ENCODE measurements around the gene NTN4.

NTN4 gene

DNA sequence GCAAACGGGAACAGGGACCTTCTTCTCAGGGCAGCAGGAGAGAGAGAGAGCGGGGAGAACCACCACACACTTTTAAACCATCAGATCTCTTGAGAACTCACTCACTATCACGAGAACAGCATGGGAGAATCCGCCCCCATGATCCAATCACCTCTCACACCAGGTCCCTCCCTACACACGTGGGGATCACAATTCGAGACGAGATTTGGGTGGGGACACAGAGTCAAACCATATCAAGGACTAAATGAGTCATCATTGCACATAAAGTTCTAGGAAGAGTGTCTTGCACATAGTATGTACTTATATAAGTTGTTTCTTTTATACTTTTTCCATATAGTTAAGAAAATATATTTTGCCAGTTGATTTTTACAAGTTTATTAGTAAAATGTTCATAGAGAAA lies 17.6 kb upstream of the NTN4 start:
- no peak for TF ChIP-seq ZNF274 (IDR thresholded peaks at IDR 0.05; ENCODE audit: low read depth, low read length)
- H3K4me3 ChIP-seq (ENCODE audit: low read length) = no peak overlapping the region

DNA sequence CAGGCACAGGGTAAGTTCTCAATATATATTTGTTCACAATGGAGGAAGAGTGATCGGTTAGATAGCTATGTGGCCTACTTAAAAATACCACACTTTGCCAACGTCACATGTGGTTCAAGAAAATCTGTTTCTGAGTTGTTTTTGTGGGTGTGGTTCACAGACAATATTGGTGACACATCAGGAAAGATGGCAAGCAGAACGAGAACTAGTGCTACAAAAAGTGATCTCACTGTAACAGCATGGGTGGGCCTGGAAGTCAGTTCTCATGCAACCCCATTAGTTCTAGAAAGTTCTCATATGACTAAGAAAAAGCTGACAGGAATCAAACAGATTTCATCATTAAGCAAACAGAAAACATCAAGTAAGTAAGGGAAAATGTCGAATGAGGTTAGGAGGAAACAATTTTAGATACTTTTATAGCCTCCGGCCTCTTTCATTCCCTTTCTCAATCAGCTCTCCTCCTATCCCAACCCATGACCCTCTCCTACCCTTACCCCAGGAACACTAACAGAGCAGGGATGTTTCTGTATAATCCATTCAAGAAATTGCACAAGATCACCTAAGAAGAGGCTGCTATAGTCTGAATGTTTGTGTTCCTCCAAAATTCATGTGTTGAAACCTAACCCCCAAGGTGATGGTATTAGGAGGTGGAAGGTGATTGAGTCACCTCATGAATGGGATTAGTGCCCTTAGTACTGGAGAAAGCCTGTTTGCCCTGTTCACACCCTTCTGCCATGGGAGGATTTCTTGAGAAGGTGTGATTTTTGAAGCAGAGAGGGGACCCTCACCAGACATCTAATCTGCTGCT lies 15.5 kb upstream of the NTN4 start:
- TF ChIP-seq ZNF274 (IDR thresholded peaks at IDR 0.05; ENCODE audit: low read depth, low read length) = no peak
- H3K4me3 ChIP-seq (ENCODE audit: low read length) = no peak overlapping the region

DNA sequence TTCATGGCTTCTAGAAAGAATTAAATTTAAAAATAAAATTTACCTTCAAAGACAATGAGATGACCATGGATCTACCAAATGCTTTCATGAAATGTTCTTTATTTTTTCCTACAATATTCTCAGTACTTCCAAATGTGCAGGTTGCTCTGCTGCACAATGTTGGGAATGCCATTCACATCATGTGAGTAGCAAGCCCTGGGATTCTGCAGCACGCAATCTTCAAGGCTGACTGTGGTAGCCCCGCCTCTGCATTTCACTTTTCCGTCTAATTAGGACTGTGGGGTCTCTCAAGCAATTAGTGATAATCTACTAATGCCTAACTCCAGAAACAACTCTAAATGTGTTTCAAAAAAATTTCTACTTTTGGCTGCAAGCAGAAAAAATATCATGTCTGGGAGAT lies 13.7 kb upstream of the NTN4 start:
- no peak for TF ChIP-seq ZNF274 (IDR thresholded peaks at IDR 0.05; ENCODE audit: low read depth, low read length)
- H3K4me3 ChIP-seq (ENCODE audit: low read length) = no peak overlapping the region

DNA sequence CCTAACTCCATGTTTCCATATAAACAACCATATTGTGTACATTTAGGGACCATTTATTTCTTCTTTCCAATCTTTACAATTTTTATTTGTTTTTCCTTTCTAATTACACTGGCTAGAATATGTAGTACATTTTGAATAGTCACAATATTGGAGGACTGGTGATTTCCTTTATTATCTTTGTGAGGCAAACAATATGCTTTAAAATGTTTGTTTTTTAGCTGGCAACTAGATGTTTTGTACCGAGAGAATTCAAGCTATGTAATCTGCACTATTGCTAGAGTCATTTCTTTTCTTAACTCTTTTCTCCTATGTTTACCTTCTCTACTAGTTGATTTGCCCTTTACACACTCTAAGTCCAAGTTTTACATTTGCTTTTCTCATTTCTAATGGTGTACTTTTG lies 13.3 kb upstream of the NTN4 start:
- H3K4me3 ChIP-seq (ENCODE audit: low read length) = no peak overlapping the region

DNA sequence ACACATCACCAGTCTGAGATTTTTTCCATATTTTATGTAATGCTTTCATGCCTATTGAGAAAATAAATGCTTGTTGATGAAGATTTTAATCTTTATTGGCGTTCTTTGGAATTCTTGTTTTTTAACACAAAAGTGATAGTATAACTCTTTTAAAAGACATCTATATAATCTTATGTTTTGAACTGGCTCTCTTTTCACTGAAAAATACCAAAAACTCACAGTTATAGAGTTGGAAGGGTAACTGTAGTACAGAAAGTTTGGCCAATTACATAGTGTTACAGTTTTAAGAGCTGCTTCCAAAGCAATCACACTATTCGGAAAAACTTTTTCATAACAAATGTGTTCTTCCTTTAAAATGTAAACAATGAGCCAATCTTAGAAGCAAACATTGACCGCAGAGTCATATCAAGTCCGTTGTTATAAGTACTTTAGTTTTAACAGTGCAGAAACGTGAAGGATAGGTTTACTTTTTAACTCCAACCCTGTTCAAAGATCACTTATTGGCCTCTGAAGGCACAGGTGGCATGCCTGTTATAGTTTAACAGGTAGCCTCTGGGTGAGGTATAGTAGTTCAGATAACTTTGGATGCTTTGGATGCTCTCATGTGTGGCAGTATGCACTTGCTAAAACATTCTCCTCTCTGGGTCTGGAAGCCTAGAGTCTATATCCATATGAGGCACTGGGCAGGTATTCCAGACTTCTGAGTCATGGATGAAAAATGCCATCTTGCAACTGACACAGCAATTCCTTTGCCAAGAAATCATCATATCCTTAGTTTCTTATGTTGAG lies 12.1 kb upstream of the NTN4 start:
- TF ChIP-seq ZNF274 (IDR thresholded peaks at IDR 0.05; ENCODE audit: low read depth, low read length) = no peak
- H3K4me3 ChIP-seq (ENCODE audit: low read length) = no peak overlapping the region

More for the DNA sequence above, 13.3 kb upstream of the NTN4 start:
- no peak for TF ChIP-seq ZNF274 (IDR thresholded peaks at IDR 0.05; ENCODE audit: low read depth, low read length)

DNA sequence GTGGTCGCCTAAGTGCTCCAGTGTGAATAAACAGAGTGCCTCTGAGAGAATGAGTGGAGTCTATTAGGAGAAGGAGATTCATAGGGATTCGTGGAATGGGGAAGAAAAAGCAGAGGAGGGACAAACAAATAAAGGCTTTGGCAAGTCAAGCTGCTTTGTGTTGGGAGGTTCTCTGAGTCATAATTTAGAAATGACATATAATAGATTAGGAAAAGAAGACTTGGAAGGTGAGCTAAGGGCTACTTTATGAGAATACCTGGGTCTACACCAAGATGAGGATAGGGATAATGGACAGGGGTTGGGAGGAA lies 6.4 kb upstream of the NTN4 start:
- H3K4me3 ChIP-seq (ENCODE audit: low read length) = no peak overlapping the region
- no peak for TF ChIP-seq ZNF274 (IDR thresholded peaks at IDR 0.05; ENCODE audit: low read depth, low read length)

DNA sequence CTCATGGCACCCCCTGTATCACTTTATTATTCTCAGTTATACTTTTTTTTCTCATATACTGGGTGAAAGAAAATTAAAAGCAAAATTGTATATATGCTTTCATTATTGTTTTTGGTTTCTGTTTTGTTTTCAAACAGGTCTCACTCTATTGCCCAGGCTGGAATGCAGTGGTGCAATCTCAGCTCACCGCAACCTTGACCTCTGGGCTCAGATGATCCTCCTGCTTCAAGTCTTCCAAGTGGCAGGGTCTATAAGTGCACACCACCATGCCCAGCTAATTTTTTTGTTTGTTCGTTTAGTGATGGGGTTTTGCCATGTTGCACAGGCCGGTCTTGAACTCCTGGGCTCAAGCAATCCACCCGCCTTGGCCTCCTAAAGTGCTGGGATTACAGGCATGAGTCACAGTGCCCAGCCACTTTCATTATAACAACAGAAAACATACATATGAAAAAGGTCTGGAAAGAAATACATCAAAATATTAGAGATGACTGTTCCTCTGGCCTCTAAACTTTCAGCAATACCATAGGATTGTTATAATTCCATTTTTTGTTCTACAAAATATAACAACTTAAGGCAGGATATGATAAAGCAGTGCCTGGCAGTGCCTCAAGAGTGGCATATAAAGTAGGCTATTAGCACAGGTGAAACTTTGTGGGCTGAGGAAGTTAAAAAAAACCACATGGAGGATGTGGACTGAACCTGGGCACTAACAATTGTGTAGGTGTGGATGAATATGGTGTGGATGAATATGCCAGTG lies 5.8 kb upstream of the NTN4 start:
- no peak overlapping the region for H3K4me3 ChIP-seq (ENCODE audit: low read length)
- no peak for TF ChIP-seq ZNF274 (IDR thresholded peaks at IDR 0.05; ENCODE audit: low read depth, low read length)

DNA sequence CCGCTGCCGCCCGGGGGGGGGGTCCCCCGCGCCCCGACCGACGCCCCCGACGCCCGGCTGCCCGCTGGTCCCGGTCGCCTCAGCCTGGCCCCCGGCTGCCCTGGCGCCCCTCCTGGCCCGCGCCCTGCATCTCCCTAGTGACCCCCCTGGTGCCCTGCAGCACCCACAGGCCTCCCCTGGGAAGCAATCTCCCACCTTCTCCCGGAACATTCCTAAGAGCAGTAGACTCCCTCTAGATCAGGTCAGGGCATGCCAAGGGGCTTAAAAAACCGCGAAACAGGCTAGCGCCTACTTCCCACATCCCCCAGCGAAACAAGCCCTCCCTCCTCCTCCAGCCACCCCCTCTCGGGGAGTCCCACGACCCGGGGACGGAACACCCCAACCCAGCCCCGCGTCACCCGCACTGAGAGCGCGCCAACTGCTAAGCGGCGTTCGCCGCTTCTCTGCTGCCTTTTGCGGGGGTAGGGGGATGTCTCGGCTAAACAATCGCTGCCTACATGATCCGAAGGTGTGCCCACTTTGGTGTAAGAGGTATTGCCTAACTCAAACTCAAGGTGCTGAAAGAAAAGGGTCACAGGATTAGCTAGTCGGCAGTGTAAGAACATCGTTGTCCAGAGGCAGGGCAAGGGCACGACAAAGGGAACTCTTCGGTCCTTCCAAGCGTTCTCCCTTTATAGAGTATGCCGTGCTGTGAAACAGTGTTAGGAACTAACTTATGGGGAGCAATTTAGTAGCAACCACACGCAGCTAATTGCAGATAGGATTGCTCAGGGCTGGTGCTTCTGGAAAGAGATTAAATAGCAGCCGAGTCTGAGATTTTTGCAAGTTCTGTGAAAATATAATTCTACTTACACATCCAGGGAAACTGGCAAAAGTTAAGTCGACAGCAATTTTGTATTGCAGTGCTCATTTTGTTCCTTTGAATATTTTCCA lies 619 bp upstream of the NTN4 start:
- TF ChIP-seq ZNF274 (IDR thresholded peaks at IDR 0.05; ENCODE audit: low read depth, low read length) = no peak
- H3K4me3 ChIP-seq (ENCODE audit: low read length) = peak overlapping the region; percentile 52; the same call in 1 of the 2 replicates

DNA sequence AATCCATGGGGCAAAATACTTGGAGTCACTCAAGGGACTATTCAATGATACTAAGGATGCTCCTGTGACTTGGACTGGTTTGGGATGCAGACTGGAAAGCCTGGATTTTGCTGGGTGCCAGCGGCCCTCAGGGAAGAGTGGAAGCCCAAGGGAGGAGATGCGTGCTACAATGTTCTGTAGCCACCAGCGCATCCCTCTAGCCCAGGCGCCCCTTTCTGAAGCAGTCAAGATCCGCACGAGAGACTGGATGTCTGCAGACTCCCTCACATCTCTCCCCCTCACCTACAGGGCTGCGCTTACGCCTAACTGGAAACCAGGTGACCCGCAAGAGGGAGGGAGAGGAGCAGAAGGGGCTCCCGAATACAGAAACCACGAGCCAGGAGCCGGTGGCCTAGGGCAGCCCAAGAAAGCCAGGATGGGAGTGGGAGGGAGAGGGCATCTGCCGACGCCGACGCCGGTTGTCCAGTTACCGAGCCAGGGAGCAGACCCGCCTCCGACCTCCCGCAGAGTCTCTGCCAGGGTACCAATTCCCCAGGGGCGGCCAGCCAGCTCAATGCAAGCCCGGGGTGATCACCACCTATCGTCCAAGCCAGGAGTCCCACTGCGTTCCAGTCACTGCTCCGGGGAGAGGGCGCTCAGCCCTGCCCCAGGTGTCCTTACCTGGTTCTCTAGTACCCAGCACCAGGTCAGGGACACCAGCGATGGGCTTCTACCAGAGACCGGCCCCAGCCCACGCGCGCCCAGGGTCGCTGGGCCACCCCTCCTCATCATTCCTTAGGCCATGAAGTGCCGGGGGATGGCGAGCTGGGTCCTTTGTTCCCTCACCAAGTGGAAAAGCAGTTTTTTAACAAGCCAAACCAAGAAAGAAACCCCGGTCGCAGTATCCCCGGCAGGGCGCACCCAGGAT lies 1.2 kb downstream of the NTN4 start:
- no peak for TF ChIP-seq ZNF274 (IDR thresholded peaks at IDR 0.05; ENCODE audit: low read depth, low read length)
- peak overlapping the region; percentile 52 for H3K4me3 ChIP-seq (ENCODE audit: low read length)

DNA sequence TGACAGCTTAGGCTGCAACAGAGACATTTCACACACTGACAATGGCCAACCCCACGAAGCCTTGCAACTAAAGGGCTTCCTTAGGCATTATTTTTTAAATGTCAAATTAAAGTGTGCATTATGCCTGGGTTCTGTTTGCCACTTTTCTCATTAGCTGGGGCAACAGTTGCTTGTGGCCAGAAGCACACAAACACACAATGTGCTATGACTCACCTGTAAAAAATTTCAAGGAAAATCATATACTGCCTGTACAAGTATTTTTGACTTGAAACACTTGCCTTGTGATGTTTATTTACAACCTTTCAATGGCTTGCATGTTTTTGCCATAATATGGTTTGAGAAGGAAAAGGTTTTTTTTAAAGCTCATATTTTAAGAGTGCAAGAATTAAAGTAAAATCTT lies 1.9 kb downstream of the NTN4 start:
- no peak overlapping the region for H3K4me3 ChIP-seq (ENCODE audit: low read length)
- TF ChIP-seq ZNF274 (IDR thresholded peaks at IDR 0.05; ENCODE audit: low read depth, low read length) = no peak

DNA sequence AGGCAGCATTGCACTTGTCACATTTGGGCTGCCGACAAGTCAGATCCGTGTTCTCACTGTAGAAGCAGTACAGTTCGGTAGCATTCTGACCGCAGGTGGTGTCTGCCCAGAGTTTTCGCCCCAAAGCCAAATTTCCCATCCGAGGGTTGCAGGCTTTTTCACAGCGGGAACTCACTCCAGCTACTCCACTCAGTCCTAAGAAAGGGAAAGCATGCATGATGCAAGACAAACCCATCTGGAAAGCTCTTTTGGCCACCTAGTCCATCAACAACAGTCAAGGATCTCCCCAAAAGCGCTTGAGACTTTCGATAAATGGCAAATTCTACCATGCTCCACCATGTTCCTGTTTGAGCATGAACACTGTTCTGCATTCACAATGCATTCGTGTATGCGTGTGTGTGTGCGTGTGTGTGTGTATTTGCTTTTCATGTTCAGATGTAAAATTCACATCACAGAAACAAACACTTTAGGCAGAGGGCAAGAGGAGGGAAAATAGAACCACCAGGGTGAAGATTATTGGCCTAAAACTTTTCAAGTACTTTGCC lies 3.2 kb downstream of the NTN4 start:
- TF ChIP-seq ZNF274 (IDR thresholded peaks at IDR 0.05; ENCODE audit: low read depth, low read length) = no peak
- no peak overlapping the region for H3K4me3 ChIP-seq (ENCODE audit: low read length)

DNA sequence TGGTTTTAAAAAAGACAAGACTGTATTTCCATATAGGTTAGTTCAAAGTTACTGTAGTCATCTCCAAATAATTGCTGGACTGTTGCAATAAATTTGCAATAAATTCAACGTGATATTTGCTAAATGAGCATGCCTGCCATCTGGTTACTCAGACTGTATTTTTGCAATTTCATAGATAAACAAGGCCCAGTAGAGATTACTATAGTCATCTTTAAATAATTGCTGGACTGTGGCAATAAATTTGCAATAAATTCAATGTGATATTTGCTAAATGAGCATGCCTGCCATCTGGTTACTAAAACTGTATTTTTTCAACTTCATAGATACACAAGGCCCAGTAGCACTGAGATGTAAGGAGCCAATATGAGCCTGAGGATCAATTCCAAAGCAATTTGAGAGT lies 5.6 kb downstream of the NTN4 start:
- H3K4me3 ChIP-seq (ENCODE audit: low read length) = no peak overlapping the region
- no peak for TF ChIP-seq ZNF274 (IDR thresholded peaks at IDR 0.05; ENCODE audit: low read depth, low read length)

Measured in GM08714 (cell line).